Measurements from ENCODE around the gene HTRA2.
"Not testable (repeated sequence)": the region's sequence is repeated elsewhere in the genome, so short reads cannot be mapped to it uniquely, and the experiment has no call there.

Gene HTRA2

GRCh38 chr2:74529357-74530238 lies at the start of gene HTRA2, which contains the start of gene AUP1:
Gene HTRA2, plus strand, starts transcription at chr2:74529933. Its CDS starts 74 bp downstream, at chr2:74530007.
Gene AUP1, minus strand, starts transcription at chr2:74529706. Its CDS starts 77 bp downstream, at chr2:74529629.
- peak; percentile 65 to 78 for DNase-seq (ENCODE audit: low read depth in 2 of 2)

DNA sequence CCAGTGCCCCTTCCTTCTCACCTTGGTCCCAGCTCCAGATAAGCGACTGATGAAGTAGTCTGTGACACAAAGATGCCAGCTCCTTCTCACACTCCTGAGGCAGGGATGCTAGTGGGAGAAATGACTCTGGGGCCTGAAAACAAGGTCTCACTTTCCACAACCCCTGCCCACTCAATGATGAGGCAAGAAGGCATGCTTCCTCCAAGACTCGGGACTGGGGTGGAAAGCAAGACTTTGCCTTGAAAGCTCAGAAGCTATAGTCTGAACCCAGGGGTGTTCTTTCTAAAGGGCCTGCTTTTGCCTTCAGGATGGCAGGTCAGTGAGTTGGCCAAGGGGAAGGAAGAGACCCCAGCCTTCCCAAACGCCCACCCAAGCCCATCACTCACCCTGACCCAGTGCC lies 48.3 kb upstream of the HTRA2 start:
- no peak for DNase-seq (ENCODE audit: low read depth in 2 of 2)

DNA sequence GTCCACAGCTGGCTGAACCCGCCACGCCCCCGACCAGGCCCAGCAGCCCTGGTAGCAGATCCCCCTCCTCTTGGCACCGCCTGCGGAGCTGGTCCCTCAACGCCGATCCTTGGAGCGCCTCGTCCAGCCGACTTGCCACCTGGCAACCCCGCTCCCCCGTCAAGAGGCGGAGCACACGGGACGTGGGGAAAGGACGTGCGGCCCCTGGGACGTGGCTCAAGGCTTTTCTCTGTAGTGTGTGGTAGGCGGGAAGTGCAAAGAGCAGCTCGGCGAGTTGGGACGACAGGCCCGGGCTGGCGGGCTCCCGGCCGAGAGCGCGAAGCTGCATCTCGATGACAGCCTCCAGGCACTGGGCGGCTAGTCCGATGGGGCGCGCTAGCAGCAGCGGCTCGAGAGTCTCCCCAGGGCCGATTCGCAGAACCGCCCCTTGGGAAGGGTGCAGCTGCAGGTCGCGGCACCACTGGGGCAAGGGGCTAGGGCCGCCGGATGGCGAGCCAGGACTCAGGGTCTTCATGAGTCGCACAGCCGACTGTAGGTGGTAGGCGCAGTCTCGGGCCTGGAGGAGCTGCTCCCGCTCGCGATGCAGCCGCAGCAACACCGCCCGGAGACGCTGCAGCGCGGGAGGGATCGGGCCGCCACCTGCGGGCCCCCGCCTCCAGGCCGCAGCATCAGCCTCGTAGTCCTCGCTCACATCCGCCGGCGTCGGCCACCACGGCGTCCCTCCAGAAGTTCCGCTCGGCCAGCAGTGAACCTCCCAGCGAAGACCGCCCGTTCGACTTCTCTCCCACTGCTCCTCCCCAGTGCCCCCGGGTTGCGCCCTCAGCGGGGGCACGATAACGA lies 47.6 kb upstream of the HTRA2 start:
- no peak for DNase-seq (ENCODE audit: low read depth in 2 of 2)

GRCh38 chr2:74482801-74483674 lies 46.7 kb upstream of the HTRA2 start, which contains the start of the genes CCDC142 and TTC31:
Gene CCDC142, minus strand, starts transcription at chr2:74482998. Its CDS starts 161 bp downstream, at chr2:74482837.
Gene TTC31, plus strand, starts transcription at chr2:74483081. Its CDS starts 15 bp downstream, at chr2:74483096.
- DNase-seq (ENCODE audit: low read depth in 2 of 2): peak; percentile 85 to 90

GRCh38 chr2:74483675-74484164 lies 46.0 kb upstream of the HTRA2 start:
- not testable (repeated sequence) for DNase-seq (ENCODE audit: low read depth in 2 of 2)

- no peak for DNase-seq (ENCODE audit: low read depth in 2 of 2)
Measured at GRCh38 chr2:74486141-74486540, 43.6 kb upstream of the HTRA2 start.

DNA sequence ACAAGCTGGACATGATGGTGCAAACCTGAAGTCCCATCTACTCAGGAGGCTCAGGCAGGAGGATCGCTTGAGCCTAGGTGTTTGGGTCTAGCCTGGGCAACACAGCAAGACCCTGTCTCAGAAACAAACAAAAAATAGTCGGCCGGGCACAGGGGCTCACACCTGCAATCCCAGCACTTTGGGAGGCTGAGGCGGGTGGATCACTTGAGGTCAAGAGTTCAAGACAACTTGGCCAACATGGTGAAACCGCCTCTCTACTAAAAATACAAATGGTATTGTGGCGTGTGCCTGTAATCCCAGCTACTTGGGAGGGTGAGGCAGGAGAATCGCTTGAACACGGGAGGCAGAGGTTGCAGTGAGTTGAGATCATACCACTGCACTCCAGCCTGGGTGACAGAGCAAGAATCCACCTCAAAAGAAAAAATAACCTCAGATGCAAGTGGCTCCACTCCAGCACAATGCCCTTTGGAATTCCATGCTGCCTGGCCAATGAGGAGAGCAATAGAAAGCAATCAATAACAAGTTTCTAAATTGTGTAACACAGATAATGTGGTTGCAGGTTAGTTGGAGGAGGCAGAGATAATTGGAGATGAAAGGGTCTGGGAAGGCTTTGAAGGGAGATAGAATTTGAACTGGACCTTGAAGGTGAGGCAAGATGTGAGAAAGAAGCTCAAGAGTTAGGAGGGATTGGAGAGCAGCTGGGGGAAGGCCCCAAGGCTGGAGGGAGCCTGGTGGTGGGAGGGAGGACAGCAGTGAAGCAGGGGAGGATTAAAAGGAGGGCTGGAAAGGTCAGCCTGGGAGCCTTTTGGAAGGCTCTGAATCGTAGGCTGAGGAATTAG lies 40.9 kb upstream of the HTRA2 start:
- DNase-seq (ENCODE audit: low read depth in 2 of 2): no peak

- DNase-seq (ENCODE audit: low read depth in 2 of 2): no peak
Measured at GRCh38 chr2:74489906-74490305, 39.8 kb upstream of the HTRA2 start.

- no peak for DNase-seq (ENCODE audit: low read depth in 2 of 2)
Measured at GRCh38 chr2:74491648-74492544, 37.8 kb upstream of the HTRA2 start.

- DNase-seq (ENCODE audit: low read depth in 2 of 2): no peak
Measured at GRCh38 chr2:74493546-74493945, 36.2 kb upstream of the HTRA2 start.

DNA sequence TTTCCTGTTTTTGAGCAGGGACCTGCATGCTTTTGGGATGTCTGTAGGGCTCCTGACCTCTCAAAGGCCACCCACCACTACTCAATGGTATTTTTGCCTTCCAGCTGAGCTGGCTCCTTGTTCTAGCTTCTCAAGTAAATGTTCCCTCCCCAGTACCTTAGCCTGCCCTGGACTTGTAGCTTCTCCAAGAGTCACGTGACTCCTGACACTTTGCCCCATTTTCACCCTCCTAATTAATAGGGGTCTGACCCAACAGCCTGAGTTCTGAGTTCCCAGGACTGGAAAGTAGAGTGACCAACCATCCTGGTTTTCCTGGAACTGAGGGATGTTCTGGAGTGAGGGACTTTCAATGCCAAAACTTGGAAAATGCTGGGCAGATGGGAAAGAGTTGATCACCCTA lies 34.3 kb upstream of the HTRA2 start:
- DNase-seq (ENCODE audit: low read depth in 2 of 2): no peak

GRCh38 chr2:74496997-74497776 lies 32.5 kb upstream of the HTRA2 start:
- DNase-seq (ENCODE audit: low read depth in 2 of 2): no peak

DNA sequence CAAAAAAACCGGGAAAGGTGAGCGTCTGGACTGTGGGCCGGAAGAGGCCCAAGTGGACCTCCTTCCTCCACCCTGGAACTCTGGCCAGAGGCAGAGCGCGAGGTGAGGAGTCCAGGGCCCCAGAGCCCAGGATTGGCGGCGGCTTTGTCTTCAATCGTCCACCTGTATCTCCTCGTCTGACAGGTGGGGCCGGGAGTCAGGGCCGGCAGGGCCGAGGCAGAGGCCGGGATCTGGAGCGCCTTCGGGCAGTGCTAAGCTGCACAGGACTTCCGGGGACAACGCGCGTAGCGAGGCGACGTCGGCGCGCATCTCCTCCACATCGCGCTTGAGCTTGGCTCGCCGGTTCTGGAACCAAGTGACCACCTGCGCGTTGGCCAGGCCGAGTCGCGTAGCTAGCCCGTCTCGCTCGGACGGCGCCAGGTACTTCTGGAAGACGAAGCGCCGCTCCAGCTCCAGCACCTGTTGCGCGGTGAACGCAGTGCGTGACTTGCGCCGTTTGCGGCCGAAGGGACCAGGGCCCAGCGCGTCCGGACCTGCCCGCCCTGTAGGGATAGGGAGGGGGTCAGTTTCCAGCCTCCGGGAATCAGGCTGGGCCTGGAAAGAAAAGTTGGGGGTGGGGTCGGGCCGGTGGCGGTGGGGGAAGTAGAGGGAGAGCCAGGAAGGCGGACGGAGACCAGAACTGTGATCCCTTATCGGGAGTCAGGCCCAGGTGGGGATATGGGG lies 31.8 kb upstream of the HTRA2 start:
- DNase-seq (ENCODE audit: low read depth in 2 of 2): no peak

DNA sequence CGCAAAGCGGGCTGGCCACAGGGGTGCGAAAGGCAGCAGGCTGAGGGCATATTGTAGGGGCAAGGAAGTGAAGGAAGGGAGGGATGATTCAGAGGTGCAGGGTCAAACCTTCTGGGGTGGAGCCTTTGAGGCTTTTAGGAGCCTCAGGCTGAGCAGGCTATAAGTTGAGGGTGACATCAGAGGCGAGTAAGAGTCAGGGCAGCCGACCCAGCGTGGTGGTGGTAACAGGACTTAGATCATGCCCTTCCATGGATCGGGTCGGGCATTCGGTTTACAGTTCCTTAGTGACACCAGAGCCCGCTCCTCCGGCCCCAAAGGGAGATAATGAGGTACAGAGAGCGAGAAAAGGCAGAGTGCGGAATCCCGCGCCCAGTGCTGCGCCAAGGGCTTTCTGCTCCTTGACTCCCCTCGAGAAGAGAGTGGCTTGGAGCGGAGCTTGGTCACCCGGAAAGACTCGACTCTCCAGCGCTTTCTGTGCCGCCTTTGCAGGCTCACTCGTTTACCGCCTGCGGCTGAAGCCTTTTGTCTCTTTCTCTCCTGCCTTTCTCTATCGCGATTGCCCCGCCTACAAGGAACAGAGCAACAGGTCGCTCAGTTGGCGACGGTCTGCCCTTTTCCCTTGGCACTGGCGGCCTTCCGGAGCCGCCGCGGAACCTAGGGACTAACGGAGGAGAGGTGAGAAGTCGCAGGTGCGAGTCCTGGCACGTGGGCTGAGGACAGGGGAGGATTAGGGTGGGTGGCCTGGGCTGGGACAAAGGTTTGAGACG lies 31.1 kb upstream of the HTRA2 start:
- no peak for DNase-seq (ENCODE audit: low read depth in 2 of 2)

DNA sequence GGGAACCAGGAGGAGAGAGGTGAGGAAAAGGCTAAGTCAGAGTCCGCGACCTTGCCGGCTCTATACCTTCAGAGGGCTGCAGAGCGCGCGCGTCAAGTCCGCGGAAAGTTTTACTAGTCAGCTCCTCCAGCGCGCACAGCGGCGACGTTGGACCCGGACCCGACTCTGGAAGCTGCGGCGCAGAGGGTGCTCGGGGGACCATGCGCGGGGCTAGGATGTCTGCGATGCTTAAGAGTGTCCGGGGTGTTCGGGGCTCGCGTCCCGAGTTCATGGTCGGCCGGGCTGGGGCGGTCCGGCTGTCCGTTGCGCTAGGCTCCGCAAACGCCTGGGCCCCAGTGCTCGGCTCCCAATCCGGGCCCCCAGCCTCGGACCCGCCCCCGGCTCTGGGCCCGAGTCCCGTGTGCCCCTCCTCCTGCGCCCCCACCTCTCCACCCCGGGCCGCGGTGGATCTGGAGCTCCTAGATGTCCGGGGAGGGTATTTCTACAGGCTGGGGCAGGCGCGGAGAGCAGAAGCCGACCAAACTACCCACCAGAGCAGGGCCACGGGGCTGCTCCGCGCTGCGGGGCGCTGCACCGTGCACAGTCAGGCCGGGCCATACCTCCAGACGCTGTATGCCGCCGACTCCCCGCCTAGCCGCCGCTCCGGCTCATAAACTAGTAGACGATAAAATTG lies 30.3 kb upstream of the HTRA2 start, which contains the start of gene LBX2:
TSS of gene LBX2 (minus strand) at position 337 of the 673 bp plus-strand sequence. CDS start at position 271, 66 bp downstream.
- no peak for DNase-seq (ENCODE audit: low read depth in 2 of 2)

DNA sequence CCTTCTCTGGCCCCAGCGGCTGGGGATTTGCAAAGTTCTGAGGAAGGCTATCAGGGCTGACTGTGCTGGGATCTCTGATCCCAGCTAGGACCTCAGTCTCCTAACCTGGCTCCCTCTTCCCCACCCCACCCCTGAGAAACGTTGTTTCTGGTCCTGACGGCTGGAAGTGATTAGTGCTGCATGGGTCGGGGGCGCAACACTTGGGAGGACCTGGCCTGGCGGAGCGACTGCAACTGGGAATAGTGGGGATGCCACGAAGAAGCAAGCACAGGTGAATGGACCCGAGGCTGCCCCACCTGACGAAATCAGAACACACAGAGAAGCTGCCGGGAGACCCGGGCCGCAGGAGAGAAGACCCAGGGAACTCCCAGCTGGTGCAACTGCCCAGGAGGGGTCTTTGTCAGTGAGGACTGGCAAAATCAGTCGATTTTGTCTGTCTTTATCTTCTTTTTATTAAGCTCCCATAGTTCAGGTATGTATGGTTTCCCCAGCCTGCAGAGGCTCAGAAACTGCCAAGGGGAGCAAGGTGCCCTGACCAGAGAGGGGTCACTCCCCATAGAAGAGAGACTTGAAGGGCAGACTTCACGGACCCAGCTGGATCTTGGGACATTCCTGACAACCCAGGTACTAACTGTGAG lies 29.7 kb upstream of the HTRA2 start:
- DNase-seq (ENCODE audit: low read depth in 2 of 2): no peak

Measured in activated CD8-positive, alpha-beta memory T cell treated with anti-CD3 and anti-CD28 coated beads for 4 hours (primary cell).